Astrocyte (in vitro differentiated cells and primary cell): ENCODE measurements around the gene PEX14. TPM values are rescaled to one million over a fixed set of nuclear protein-coding genes. Genes with fewer than 3 reads are reported as not detected.

Experiments
- DNase-seq: peaks from one replicate; pipeline ENCODE4 v3.0.0-alpha.2; 2010; ENCODE audit warnings: low read depth
- FAIRE-seq: peaks from 2 replicates; lab custom pipeline; 2011; peaks lifted over from hg19 to GRCh38; lab: Jason Lieb, UNC
- H2AFZ ChIP-seq: 2 replicates; pipeline ENCODE4 v1.6.0; 2012; ENCODE audit warnings: low read depth, low read length, inconsistent platforms
- H3K27ac ChIP-seq: 2 replicates; pipeline ENCODE4 v1.5.1; 2011; ENCODE audit warnings: low read depth, low read length, inconsistent platforms
- H3K27me3 ChIP-seq: 2 replicates; pipeline ENCODE4 v1.6.0; 2011; ENCODE audit warnings: low read length, inconsistent platforms; ENCODE audit not compliant: insufficient read depth
- H3K36me3 ChIP-seq: 2 replicates; pipeline ENCODE4 v1.5.1; 2011; ENCODE audit warnings: low read length, inconsistent platforms; ENCODE audit not compliant: insufficient read depth
- H3K4me1 ChIP-seq: 2 replicates; pipeline ENCODE4 v1.5.1; 2011; ENCODE audit warnings: low read length, inconsistent platforms; ENCODE audit not compliant: insufficient read depth
- H3K4me2 ChIP-seq: 2 replicates; pipeline ENCODE4 v1.6.0; 2012; ENCODE audit warnings: low read length, inconsistent platforms
- H3K4me3 ChIP-seq: 2 replicates; pipeline ENCODE4 v1.5.1; 2011; ENCODE audit warnings: low read depth, mild to moderate bottlenecking, low read length, inconsistent platforms; ENCODE audit not compliant: insufficient read depth
- H3K79me2 ChIP-seq: 2 replicates; pipeline ENCODE4 v1.6.0; 2012; ENCODE audit warnings: mild to moderate bottlenecking, low read length, inconsistent platforms; ENCODE audit not compliant: insufficient read depth
- H3K9ac ChIP-seq: 2 replicates; pipeline ENCODE4 v1.6.0; 2012; ENCODE audit warnings: mild to moderate bottlenecking, low read length, inconsistent platforms
- H3K9me3 ChIP-seq: 2 replicates; pipeline ENCODE4 v1.5.1; 2012; ENCODE audit warnings: low read depth, mild to moderate bottlenecking, low read length, inconsistent platforms; ENCODE audit not compliant: insufficient read depth
- H4K20me1 ChIP-seq: 2 replicates; pipeline ENCODE4 v1.6.0; 2012; ENCODE audit warnings: low read length, inconsistent platforms; ENCODE audit not compliant: insufficient read depth
- H3K27ac Mint-ChIP-seq: one replicate; pipeline ENCODE4 v1.8.0; 2021; ENCODE audit warnings: mild to moderate bottlenecking, mixed read lengths; ENCODE audit not compliant: unreplicated experiment
- H3K27me3 Mint-ChIP-seq: one replicate; pipeline ENCODE4 v1.8.0; 2021; ENCODE audit warnings: low read depth, mixed read lengths; ENCODE audit not compliant: unreplicated experiment
- H3K36me3 Mint-ChIP-seq: one replicate; pipeline ENCODE4 v1.8.0; 2021; ENCODE audit warnings: low read depth, mixed read lengths; ENCODE audit not compliant: unreplicated experiment
- H3K4me1 Mint-ChIP-seq: one replicate; pipeline ENCODE4 v1.8.0; 2021; ENCODE audit warnings: low read depth, mixed read lengths; ENCODE audit not compliant: unreplicated experiment
- H3K4me3 Mint-ChIP-seq: one replicate; pipeline ENCODE4 v1.8.0; 2021; ENCODE audit warnings: mild to moderate bottlenecking, moderate library complexity, mixed read lengths; ENCODE audit not compliant: unreplicated experiment
- H3K9me3 Mint-ChIP-seq: one replicate; pipeline ENCODE4 v1.8.0; 2021; ENCODE audit warnings: mild to moderate bottlenecking, mixed read lengths; ENCODE audit not compliant: unreplicated experiment
- CTCF ChIP-seq: IDR thresholded peaks from 2 replicates; pipeline ENCODE4 v1.5.1; 2011; ENCODE audit warnings: low read depth, mild to moderate bottlenecking, inconsistent platforms, low read length, moderate library complexity; ENCODE audit not compliant: insufficient read depth
- EZH2 ChIP-seq: IDR thresholded peaks from 2 replicates; pipeline ENCODE4 v1.6.1; 2012; ENCODE audit warnings: mild to moderate bottlenecking, low read length, inconsistent platforms; ENCODE audit not compliant: insufficient read depth
- total RNA-seq: library from RNA; stranded (reverse); gene quantifications from 2 replicates; pipeline ENCODE4 v1.2.1, GENCODE V29; 2021

Gene PEX14
- total RNA-seq, 1 donor from 2014 or later, result 23.3 TPM

- Mint-ChIP-seq H3K27me3 (peaks cover 3% of the 10 kb centered on the region), H3K36me3 (peaks cover under 1% of the 10 kb centered on the region), H3K4me1 (peaks cover 2% of the 10 kb centered on the region), H3K9me3 (no peaks in the 10 kb centered on the region), H3K27ac (no peak overlapping the region), H3K4me3 (no peak overlapping the region)
- Histone ChIP-seq H3K27me3 (no peaks in the 10 kb centered on the region), H3K27ac (no peak overlapping the region), H3K4me1 (no peaks in the 10 kb centered on the region), H4K20me1 (no peaks in the 10 kb centered on the region), H3K36me3 (no peaks in the 10 kb centered on the region), H3K4me2 (no peak overlapping the region), H2AFZ (no peak overlapping the region), H3K9ac (no peak overlapping the region), H3K79me2 (no peaks in the 10 kb centered on the region), H3K4me3 (no peak overlapping the region), H3K9me3 (no peaks in the 10 kb centered on the region)
- DNase-seq, result no peak
- no peak for FAIRE-seq
- TF ChIP-seq EZH2, result no peak
- TF ChIP-seq CTCF, result no peak
Measured at GRCh38 chr1:10648689-10649516, 174.2 kb downstream of the PEX14 start.

GRCh38 chr1:10649517-10650201 lies 174.9 kb downstream of the PEX14 start:
- Histone ChIP-seq H3K27me3 (no peaks in the 10 kb centered on the region), H3K4me2 (no peak overlapping the region), H3K36me3 (no peaks in the 10 kb centered on the region), H3K4me1 (no peaks in the 10 kb centered on the region), H3K79me2 (no peaks in the 10 kb centered on the region), H3K9ac (no peak overlapping the region), H3K9me3 (no peaks in the 10 kb centered on the region), H2AFZ (no peak overlapping the region), H3K4me3 (no peak overlapping the region), H3K27ac (no peak overlapping the region), H4K20me1 (no peaks in the 10 kb centered on the region)
- no peak for FAIRE-seq
- H3K36me3 Mint-ChIP-seq, result peaks cover 2% of the 10 kb centered on the region
- H3K4me1 Mint-ChIP-seq, result peaks cover 2% of the 10 kb centered on the region
- no peak overlapping the region for H3K4me3 Mint-ChIP-seq
- TF ChIP-seq EZH2 (no peak), CTCF (no peak)
- H3K27me3 Mint-ChIP-seq, result peaks cover 6% of the 10 kb centered on the region
- no peaks in the 10 kb centered on the region for H3K9me3 Mint-ChIP-seq
- no peak for DNase-seq
- H3K27ac Mint-ChIP-seq, result no peak overlapping the region
